ENCODE results near the gene GDF2.

DNA sequence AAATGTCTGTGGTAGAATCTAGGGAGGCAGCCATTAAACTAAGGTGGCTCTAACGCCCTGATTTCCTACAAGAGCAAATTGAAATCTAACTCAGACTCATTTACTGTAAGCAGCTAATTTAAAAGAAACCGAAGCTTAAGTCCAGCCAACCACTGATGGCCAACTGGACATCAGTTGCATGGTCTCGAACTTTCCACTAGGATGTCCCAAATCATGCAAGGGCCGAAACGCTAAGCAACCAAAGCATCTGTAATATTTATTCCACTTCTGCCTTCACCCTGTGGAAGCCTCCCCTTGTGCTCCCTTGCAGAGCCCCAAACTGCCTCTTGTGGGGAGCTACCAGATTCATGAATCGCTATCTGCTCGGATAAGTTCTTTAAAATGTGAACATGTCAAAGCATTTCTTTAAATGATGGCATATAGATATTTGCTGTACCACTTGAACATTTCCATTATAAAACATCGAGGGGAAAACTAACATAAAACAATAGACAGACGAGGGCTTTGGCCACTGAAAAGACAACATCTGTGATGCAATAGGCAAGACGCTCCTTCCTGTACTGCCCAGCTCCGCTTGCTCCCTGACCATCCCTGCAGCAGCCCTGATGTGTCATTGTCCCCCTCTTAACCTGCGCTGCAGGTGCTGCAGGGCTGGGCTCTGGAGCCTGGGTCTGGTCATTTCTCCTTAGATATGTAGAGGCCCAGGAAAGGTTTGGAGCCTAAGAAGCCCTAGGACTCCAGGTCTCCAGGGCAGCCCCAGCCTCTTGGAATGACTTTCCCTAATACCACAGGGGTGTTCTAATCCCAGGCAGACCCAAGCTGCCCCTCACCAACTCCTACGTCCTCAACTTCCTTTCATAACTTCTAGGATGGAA is 23.0 kb downstream of the GDF2 start:
- TF ChIP-seq, protein P1, sequence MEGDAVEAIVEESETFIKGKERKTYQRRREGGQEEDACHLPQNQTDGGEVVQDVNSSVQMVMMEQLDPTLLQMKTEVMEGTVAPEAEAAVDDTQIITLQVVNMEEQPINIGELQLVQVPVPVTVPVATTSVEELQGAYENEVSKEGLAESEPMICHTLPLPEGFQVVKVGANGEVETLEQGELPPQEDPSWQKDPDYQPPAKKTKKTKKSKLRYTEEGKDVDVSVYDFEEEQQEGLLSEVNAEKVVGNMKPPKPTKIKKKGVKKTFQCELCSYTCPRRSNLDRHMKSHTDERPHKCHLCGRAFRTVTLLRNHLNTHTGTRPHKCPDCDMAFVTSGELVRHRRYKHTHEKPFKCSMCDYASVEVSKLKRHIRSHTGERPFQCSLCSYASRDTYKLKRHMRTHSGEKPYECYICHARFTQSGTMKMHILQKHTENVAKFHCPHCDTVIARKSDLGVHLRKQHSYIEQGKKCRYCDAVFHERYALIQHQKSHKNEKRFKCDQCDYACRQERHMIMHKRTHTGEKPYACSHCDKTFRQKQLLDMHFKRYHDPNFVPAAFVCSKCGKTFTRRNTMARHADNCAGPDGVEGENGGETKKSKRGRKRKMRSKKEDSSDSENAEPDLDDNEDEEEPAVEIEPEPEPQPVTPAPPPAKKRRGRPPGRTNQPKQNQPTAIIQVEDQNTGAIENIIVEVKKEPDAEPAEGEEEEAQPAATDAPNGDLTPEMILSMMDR (IDR thresholded peaks at IDR 0.05; ENCODE audit: borderline replicate concordance, extremely low read depth, low read length, poor library complexity, severe bottlenecking), result no peak
- no peak for TF ChIP-seq EZH2 (IDR thresholded peaks at IDR 0.05; ENCODE audit: borderline replicate concordance, low read depth, low read length, severe bottlenecking)

Data from DND-41 (cell line).